Mammary epithelial cell (primary cell): ENCODE results near the gene FEZF2.

Experiments
- CTCF ChIP-seq, 2 donors: IDR thresholded peaks in 1 of 2; conservative IDR thresholded peaks in 1 of 2; 2 replicates each; pipeline ENCODE4 v1.5.1; 2011 to 2012; ENCODE audit warnings: inconsistent platforms in 2 of 2, low read length in 2 of 2, mild to moderate bottlenecking in 2 of 2, control low read depth in 1 of 2, low read depth in 1 of 2; ENCODE audit not compliant: insufficient read depth in 1 of 2; ENCODE audit errors: extremely low read depth in 1 of 2
- EZH2 ChIP-seq: IDR thresholded peaks from 2 replicates; pipeline ENCODE4 v1.6.1; 2012; ENCODE audit warnings: low read length, inconsistent platforms, borderline replicate concordance

- TF ChIP-seq CTCF (conservative IDR thresholded peaks at IDR 0.05 in 1 of 2, IDR thresholded peaks at IDR 0.05 in 1 of 2; ENCODE audit: extremely low read depth in 1 of 2, insufficient read depth in 1 of 2, low read depth in 1 of 2, low read length in 2 of 2) (no peak), EZH2 (no peak)
Measured at GRCh38 chr3:62361261-62361660, 12.1 kb downstream of the FEZF2 start.
